Skeletal muscle tissue (tissue), 4 donors: ENCODE results near the gene PLA2G5. TPM values are rescaled to one million over a fixed set of nuclear protein-coding genes. Genes with fewer than 3 reads are reported as not detected.

Experiments
- H3K27ac ChIP-seq: one replicate; pipeline ENCODE4 v1.7.0; 2013; ENCODE audit warnings: mild to moderate bottlenecking, low read depth, low read length, inconsistent platforms
- H3K27me3 ChIP-seq, 3 donors: one replicate each; pipeline ENCODE4 v1.7.0; 2013; ENCODE audit warnings: low read length in 3 of 3; ENCODE audit not compliant: control insufficient read depth in 3 of 3, insufficient read depth in 3 of 3
- H3K36me3 ChIP-seq, 3 donors: one replicate each; pipeline ENCODE4 v1.7.0; 2013; ENCODE audit warnings: low read length in 3 of 3; ENCODE audit not compliant: control insufficient read depth in 3 of 3, insufficient read depth in 3 of 3
- H3K4me1 ChIP-seq, 3 donors: one replicate each; pipeline ENCODE4 v1.7.0; 2013; ENCODE audit warnings: low read length in 3 of 3, mild to moderate bottlenecking in 3 of 3; ENCODE audit not compliant: control insufficient read depth in 3 of 3, insufficient read depth in 3 of 3
- H3K4me3 ChIP-seq, 3 donors: one replicate each; pipeline ENCODE4 v1.7.0; 2013; ENCODE audit warnings: low read length in 3 of 3
- H3K9ac ChIP-seq, 3 donors: one replicate each; pipeline ENCODE4 v1.7.0; 2013; ENCODE audit warnings: low read length in 3 of 3, mild to moderate bottlenecking in 3 of 3, moderate library complexity in 2 of 3, low read depth in 1 of 3
- H3K9me3 ChIP-seq, 3 donors: one replicate each; pipeline ENCODE4 v1.7.0; 2013; ENCODE audit warnings: low read length in 3 of 3; ENCODE audit not compliant: control insufficient read depth in 3 of 3
- total RNA-seq: library from RNA; depleted of rRNA; stranded (reverse); fragments of >200 nt; gene quantifications from one replicate; pipeline ENCODE4 v1.2.3, GENCODE V29; 2014
- donor health status: Osteomylitis.

Gene PLA2G5
- total RNA-seq, 1 donor from 2014 or later, result 0.52 TPM

DNA sequence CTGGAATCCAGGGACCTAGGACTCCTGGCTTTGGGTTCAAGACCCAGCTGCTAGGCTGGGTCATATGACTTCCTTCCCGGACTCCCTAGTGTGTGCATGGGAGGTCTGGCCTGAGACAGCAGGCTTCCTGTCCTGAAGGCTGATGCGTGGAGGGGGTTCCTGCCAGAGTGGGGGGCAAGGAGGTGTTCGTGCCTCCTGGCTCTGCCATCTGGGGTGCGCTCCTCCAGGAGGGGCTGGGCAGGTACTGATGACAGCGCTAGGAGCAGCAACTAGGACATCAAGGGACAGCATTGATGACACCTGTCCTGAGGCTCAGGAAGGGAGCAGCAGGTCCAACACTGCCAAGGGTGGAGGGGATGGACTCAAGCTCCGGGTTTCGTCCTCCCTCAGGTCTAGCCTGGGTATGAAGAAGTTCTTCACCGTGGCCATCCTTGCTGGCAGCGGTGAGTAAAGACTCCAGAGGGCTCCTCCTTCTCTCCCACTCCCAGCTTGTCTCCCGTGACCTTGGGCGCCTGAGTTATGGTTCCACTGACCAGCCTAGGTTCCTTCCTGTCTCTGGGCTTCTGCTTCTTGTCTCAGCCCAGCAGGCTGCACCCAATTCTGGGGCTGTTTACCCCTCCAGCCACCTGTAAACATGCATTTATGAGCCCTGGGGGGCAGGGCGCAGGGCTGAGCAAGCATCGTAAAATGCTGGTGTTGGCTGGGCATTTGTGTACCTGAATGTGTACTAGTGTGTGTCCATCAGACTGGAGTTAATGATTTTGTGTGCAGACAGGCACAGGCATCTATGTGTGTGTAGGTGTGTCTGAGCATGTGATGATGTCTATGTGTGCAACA, 70.0 kb downstream of the PLA2G5 start:
- H3K27ac ChIP-seq, result no peak overlapping the region
- no peak overlapping the region for H3K4me3 ChIP-seq
- no peak overlapping the region for H3K9ac ChIP-seq
- H3K4me1 ChIP-seq, result no peaks in the 10 kb centered on the region
- no peaks in the 10 kb centered on the region for H3K36me3 ChIP-seq
- no peaks in the 10 kb centered on the region for H3K9me3 ChIP-seq
- H3K27me3 ChIP-seq, result peaks cover 3 to 19% (median 8%) of the 10 kb centered on the region in 3 donors

DNA sequence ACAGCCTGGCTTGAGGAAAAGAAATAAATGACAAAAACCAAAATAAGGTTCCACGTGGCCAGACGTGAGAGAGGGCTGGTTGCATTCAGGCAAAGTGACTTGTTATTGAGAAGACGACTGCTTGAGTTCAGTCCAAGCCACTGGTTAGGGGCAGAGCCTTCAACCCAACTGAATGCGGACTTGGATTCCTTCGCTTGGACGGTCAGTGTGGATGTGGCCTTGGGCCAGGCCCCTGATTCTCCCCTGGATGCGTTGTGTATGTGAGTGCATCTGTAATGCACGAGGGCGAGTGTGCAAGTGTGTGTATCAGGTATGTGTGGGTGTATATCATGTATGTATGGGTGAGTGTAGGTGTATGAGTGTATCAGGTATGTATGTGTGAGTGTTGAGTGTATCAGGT, 71.0 kb downstream of the PLA2G5 start:
- Histone ChIP-seq H3K27ac (no peak overlapping the region), H3K4me3 (no peak overlapping the region), H3K9ac (no peak overlapping the region), H3K4me1 (no peaks in the 10 kb centered on the region), H3K9me3 (no peaks in the 10 kb centered on the region), H3K36me3 (no peaks in the 10 kb centered on the region), H3K27me3 (peaks cover 3 to 19% (median 8%) of the 10 kb centered on the region in 3 donors)

- no peak overlapping the region for H3K4me3 ChIP-seq
- H3K4me1 ChIP-seq, result no peaks in the 10 kb centered on the region
- H3K9ac ChIP-seq, result no peak overlapping the region
- H3K27me3 ChIP-seq, result peaks cover 3 to 19% (median 8%) of the 10 kb centered on the region in 3 donors
- H3K27ac ChIP-seq, result no peak overlapping the region
- no peaks in the 10 kb centered on the region for H3K36me3 ChIP-seq
- no peaks in the 10 kb centered on the region for H3K9me3 ChIP-seq
These were observed 71.5 kb downstream of the PLA2G5 start for GRCh38 chr1:20141466-20141865.

Other genes starting within 250 kb of the PLA2G5 start
- 4.2 TPM for gene OTUD3, start 187.8 kb upstream of the PLA2G5 start, total RNA-seq
- not detected for gene PLA2G2E, start 146.6 kb upstream of the PLA2G5 start, total RNA-seq
- not detected for gene PLA2G2A, start 90.6 kb upstream of the PLA2G5 start, total RNA-seq
- gene PLA2G2D, start 49.3 kb downstream of the PLA2G5 start, total RNA-seq, result not detected
- gene PLA2G2F, start 69.1 kb downstream of the PLA2G5 start, total RNA-seq, result not detected
- gene UBXN10, start 115.9 kb downstream of the PLA2G5 start, total RNA-seq, result 0.52 TPM
- not detected for gene PLA2G2C, start 116.3 kb downstream of the PLA2G5 start, total RNA-seq
- 0.52 TPM for gene VWA5B1, start 220.7 kb downstream of the PLA2G5 start, total RNA-seq